Ovary (tissue), 3 donors: Measurements from ENCODE around the gene LRRC8C.

Experiments used
- CTCF ChIP-seq, 3 donors: fragments of 450-650 bp in 2 of 3; fragments of 200-600 bp in 1 of 3; IDR thresholded peaks; one replicate each; pipeline versions ENCODE4 v1.5.1 to v1.8.0; 2016 to 2022; ENCODE audit warnings: antibody characterized with exemption in 3 of 3, mild to moderate bottlenecking in 1 of 3
- EP300 ChIP-seq: sonication (generic); formaldehyde crosslinking; IDR thresholded peaks from one replicate; pipeline ENCODE4 v1.6.1; 2017; ENCODE audit warnings: antibody characterized with exemption
- POLR2A ChIP-seq: fragments of 450-650 bp; IDR thresholded peaks from one replicate; pipeline ENCODE4 v1.6.1; 2017; ENCODE audit warnings: antibody characterized with exemption, mild to moderate bottlenecking, moderate library complexity
- donor health status: DM: no; HTN: no; CAD: no.

DNA sequence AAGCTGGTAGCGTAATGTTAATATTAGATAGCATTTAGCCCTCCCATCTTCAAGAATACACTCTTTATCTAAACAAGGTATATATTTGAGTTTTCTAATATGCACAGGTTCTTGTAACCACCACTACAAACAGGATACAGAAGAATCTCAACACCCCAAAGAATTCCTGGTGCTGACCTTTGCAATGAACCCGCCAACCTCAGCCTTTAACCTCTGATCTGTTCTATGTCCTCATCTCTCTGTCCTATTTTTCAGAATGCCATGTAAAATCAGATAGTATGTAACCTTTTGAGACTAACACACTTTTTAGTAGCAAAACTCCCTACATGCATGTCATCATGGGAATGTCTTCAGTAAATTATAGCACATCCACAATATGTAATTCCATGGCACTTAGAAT lies 71.1 kb downstream of the LRRC8C start:
- TF ChIP-seq POLR2A = no peak
- TF ChIP-seq CTCF (IDR thresholded peaks at IDR 0.05) = no peak
- no peak for TF ChIP-seq EP300
